K562 (cell line): ENCODE measurements around the gene PRDM15.

Experiments used
- CCAR2 ChIP-seq: fragments of 200-400 bp; formaldehyde crosslinking; IDR thresholded peaks from 2 replicates; pipeline ENCODE4 v1.6.1; 2017; ENCODE audit warnings: mild to moderate bottlenecking, low read depth, low read length
- CHD2 ChIP-seq: IDR thresholded peaks from 2 replicates; pipeline ENCODE4 v1.6.1; 2011; ENCODE audit warnings: low read depth, low read length
- CTBP1 ChIP-seq: fragments of 450-650 bp; IDR thresholded peaks from 2 replicates; pipeline ENCODE4 v1.6.1; 2016; ENCODE audit warnings: borderline replicate concordance
- FOXK1 ChIP-seq: sonication (generic); formaldehyde crosslinking; IDR thresholded peaks from 2 replicates; pipeline ENCODE4 v1.8.0; 2022; ENCODE audit warnings: missing genetic modification reagents, mild to moderate bottlenecking, borderline replicate concordance
- HMGN3 ChIP-seq: IDR thresholded peaks from 2 replicates; pipeline ENCODE4 v1.6.1; 2011; ENCODE audit warnings: borderline replicate concordance, low read depth, mild to moderate bottlenecking, mixed read lengths, low read length; ENCODE audit not compliant: insufficient read length; ENCODE audit errors: extremely low read depth
- IFI16 ChIP-seq: fragments of 250-450 bp; sonication (Bioruptor Pico); IDR thresholded peaks from 2 replicates; pipeline ENCODE4 v2.1.2; 2022; ENCODE audit warnings: mild to moderate bottlenecking, inconsistent platforms
- JUN ChIP-seq, 2 experiments: sonication (generic) in 1 of 2; formaldehyde crosslinking in 1 of 2; IDR thresholded peaks; 2 replicates each; pipeline versions ENCODE4 v1.6.1 to v1.8.0; 2012 to 2022; ENCODE audit warnings: borderline replicate concordance in 2 of 2, mild to moderate bottlenecking in 2 of 2, improper control_type of control experiment in 1 of 2, low read depth in 1 of 2, low read length in 1 of 2, missing genetic modification reagents in 1 of 2
- MAFF ChIP-seq: IDR thresholded peaks from 2 replicates; pipeline ENCODE4 v1.6.1; 2012; ENCODE audit warnings: low read length, improper control_type of control experiment
- POLR2AphosphoS5 ChIP-seq: IDR thresholded peaks from 2 replicates; pipeline ENCODE4 v1.6.1; 2011; ENCODE audit warnings: mild to moderate bottlenecking, low read depth, low read length, moderate library complexity; ENCODE audit not compliant: control insufficient read depth, insufficient read depth
- RBM17 ChIP-seq: fragments of 200-400 bp; formaldehyde crosslinking; IDR thresholded peaks from 2 replicates; pipeline ENCODE4 v1.6.1; 2017; ENCODE audit warnings: low read depth, mild to moderate bottlenecking, low read length, borderline replicate concordance
- RFX5 ChIP-seq: IDR thresholded peaks from 2 replicates; pipeline ENCODE4 v1.6.1; 2011; ENCODE audit warnings: low read depth, mild to moderate bottlenecking, improper control_type of control experiment, low read length
- ZNF124 ChIP-seq: sonication (generic); formaldehyde crosslinking; IDR thresholded peaks from 2 replicates; pipeline ENCODE4 v1.8.1; 2022; ENCODE audit warnings: missing genetic modification reagents
- TF ChIP-seq, protein P1 (sequence below), 3 experiments: IDR thresholded peaks in 2 of 3; conservative IDR thresholded peaks in 1 of 3; 2 replicates each; pipeline ENCODE4 v1.5.1; 2011 to 2012; ENCODE audit warnings: low read length in 3 of 3, mild to moderate bottlenecking in 3 of 3, control low read depth in 2 of 3, improper control_type of control experiment in 1 of 3, inconsistent platforms in 1 of 3, low read depth in 1 of 3, mixed read lengths in 1 of 3, moderate library complexity in 1 of 3; ENCODE audit not compliant: insufficient read depth in 2 of 3
- TF ChIP-seq, protein P2 (sequence below): sonication (generic); formaldehyde crosslinking; IDR thresholded peaks from 2 replicates; pipeline ENCODE4 v1.9.0; 2022; ENCODE audit warnings: mild to moderate bottlenecking, missing genetic modification reagents

DNA sequence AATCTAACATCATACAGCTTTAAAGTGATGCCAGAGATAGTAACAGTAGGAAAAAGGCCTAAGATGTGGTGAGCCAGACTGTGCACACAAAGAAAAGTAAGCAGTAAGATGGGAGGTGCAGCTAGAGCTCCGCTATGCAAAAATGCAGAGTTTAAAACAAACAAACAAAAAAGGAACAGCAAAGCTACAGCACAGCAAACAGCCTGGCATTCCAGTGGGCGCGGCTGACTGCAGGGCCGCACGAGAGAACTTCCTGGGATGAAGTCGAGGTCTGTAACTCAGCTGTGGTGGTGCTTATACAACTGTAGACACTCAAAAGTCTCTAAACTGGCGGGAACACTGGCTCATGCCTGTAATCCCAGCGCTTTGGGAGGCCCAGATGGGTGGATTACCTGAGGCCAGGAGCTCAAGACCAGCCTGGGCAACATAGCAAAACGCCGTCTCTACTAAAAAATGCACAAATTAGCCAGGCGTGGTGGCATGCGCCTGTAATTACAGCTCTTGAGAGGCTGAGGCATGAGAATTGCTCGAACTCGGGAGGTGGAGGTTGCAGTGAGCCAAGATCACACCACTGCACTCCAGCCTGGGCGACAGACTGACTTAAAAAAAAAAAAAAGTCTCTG is 30.1 kb downstream of the PRDM15 start:
- TF ChIP-seq JUN (IDR thresholded peaks at IDR 0.05; ENCODE audit: borderline replicate concordance, low read depth, low read length) (no peak), JUN (CRISPR knock-in tag; IDR thresholded peaks at IDR 0.05; ENCODE audit: borderline replicate concordance) (no peak), HMGN3 (no peak), CCAR2 (no peak), POLR2AphosphoS5 (no peak), IFI16 (CRISPR knock-in tag) (no peak), CHD2 (no peak), FOXK1 (CRISPR knock-in tag) (no peak), RBM17 (no peak), ZNF124 (CRISPR knock-in tag) (no peak), RFX5 (no peak), MAFF (no peak), CTBP1 (no peak)
- TF ChIP-seq, protein P1, sequence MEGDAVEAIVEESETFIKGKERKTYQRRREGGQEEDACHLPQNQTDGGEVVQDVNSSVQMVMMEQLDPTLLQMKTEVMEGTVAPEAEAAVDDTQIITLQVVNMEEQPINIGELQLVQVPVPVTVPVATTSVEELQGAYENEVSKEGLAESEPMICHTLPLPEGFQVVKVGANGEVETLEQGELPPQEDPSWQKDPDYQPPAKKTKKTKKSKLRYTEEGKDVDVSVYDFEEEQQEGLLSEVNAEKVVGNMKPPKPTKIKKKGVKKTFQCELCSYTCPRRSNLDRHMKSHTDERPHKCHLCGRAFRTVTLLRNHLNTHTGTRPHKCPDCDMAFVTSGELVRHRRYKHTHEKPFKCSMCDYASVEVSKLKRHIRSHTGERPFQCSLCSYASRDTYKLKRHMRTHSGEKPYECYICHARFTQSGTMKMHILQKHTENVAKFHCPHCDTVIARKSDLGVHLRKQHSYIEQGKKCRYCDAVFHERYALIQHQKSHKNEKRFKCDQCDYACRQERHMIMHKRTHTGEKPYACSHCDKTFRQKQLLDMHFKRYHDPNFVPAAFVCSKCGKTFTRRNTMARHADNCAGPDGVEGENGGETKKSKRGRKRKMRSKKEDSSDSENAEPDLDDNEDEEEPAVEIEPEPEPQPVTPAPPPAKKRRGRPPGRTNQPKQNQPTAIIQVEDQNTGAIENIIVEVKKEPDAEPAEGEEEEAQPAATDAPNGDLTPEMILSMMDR (IDR thresholded peaks at IDR 0.05 in 2 of 3, conservative IDR thresholded peaks at IDR 0.05 in 1 of 3; ENCODE audit: insufficient read depth in 2 of 3, low read depth in 1 of 3, low read length in 3 of 3) = no peak
- TF ChIP-seq, protein P2, sequence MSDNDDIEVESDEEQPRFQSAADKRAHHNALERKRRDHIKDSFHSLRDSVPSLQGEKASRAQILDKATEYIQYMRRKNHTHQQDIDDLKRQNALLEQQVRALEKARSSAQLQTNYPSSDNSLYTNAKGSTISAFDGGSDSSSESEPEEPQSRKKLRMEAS (CRISPR knock-in tag) = no peak
